ENCODE measurements around the gene LRRC8D.
"Not testable (repeated sequence)": the region's sequence is repeated elsewhere in the genome, so short reads cannot be mapped to it uniquely, and the experiment has no call there.

The LRRC8D gene

GRCh38 chr1:89913353-89914095 lies 92.7 kb downstream of the LRRC8D start:
- DNase-seq (ENCODE audit: low spot score) = no peak

- DNase-seq (ENCODE audit: low spot score) = no peak
Observed at GRCh38 chr1:89917353-89917752, 96.5 kb downstream of the LRRC8D start.

- DNase-seq (ENCODE audit: low spot score) = no peak
Observed at GRCh38 chr1:89918127-89918793, 97.4 kb downstream of the LRRC8D start.

GRCh38 chr1:89918794-89919155 lies 97.9 kb downstream of the LRRC8D start:
- DNase-seq (ENCODE audit: low spot score) = no peak

- DNase-seq (ENCODE audit: low spot score) = no peak
Observed at GRCh38 chr1:89919174-89919573, 98.3 kb downstream of the LRRC8D start.

GRCh38 chr1:89922911-89923310 lies 102.1 kb downstream of the LRRC8D start:
- DNase-seq (ENCODE audit: low spot score) = no peak

- DNase-seq (ENCODE audit: low spot score) = no peak
Observed at GRCh38 chr1:89923517-89923916, 102.7 kb downstream of the LRRC8D start.

- not testable (repeated sequence) for DNase-seq (ENCODE audit: low spot score)
Observed at GRCh38 chr1:89924075-89924474, 103.2 kb downstream of the LRRC8D start.

- no peak for DNase-seq (ENCODE audit: low spot score)
Observed at GRCh38 chr1:89927049-89927448, 106.2 kb downstream of the LRRC8D start.

GRCh38 chr1:89927478-89927877 lies 106.6 kb downstream of the LRRC8D start:
- no peak for DNase-seq (ENCODE audit: low spot score)

GRCh38 chr1:89928506-89928905 lies 107.7 kb downstream of the LRRC8D start:
- DNase-seq (ENCODE audit: low spot score) = no peak

- DNase-seq (ENCODE audit: low spot score) = no peak
Observed at GRCh38 chr1:89929467-89930063, 108.7 kb downstream of the LRRC8D start.

GRCh38 chr1:89930579-89930978 lies 109.7 kb downstream of the LRRC8D start:
- no peak for DNase-seq (ENCODE audit: low spot score)

GRCh38 chr1:89931964-89932363 lies 111.1 kb downstream of the LRRC8D start:
- no peak for DNase-seq (ENCODE audit: low spot score)

GRCh38 chr1:89932598-89933364 lies 111.9 kb downstream of the LRRC8D start:
- no peak for DNase-seq (ENCODE audit: low spot score)

- no peak for DNase-seq (ENCODE audit: low spot score)
Observed at GRCh38 chr1:89934461-89934860, 113.6 kb downstream of the LRRC8D start.

GRCh38 chr1:89935235-89935634 lies 114.4 kb downstream of the LRRC8D start:
- DNase-seq (ENCODE audit: low spot score) = no peak

GRCh38 chr1:89936694-89937093 lies 115.9 kb downstream of the LRRC8D start:
- DNase-seq (ENCODE audit: low spot score) = no peak

- DNase-seq (ENCODE audit: low spot score) = no peak
Observed at GRCh38 chr1:89938171-89939055, 117.6 kb downstream of the LRRC8D start.

GRCh38 chr1:89939059-89939570 lies 118.3 kb downstream of the LRRC8D start:
- DNase-seq (ENCODE audit: low spot score) = no peak

- no peak for DNase-seq (ENCODE audit: low spot score)
Observed at GRCh38 chr1:89939693-89940438, 119.0 kb downstream of the LRRC8D start.
